Activated naive CD4-positive, alpha-beta T cell treated with anti-CD3 and anti-CD28 coated beads, Interleukin-2, amount 50 U/mL, for 72 hours (primary cell): ENCODE data around the gene CACNG7. TPM values are rescaled to one million over a fixed set of nuclear protein-coding genes. Genes with fewer than 3 reads are reported as not detected.
A peak's percentile ranks its signal among the peaks of the same experiment; 100 is the strongest.
"Not testable (repeated sequence)": the region's sequence is repeated elsewhere in the genome, so short reads cannot be mapped to it uniquely, and the experiment has no call there.

Experiments used
- ATAC-seq, 2 donors: fragments of 150-1000 bp; cut with Tn5 transposase; 2 replicates each; pipeline ENCODE4 v1.10.0; 2021; ENCODE audit warnings: mild to moderate bottlenecking in 2 of 2, moderate library complexity in 2 of 2
- DNase-seq, 2 donors: peaks; one replicate each; pipeline ENCODE4 v3.0.0; 2021 to 2022; ENCODE audit warnings: low spot score in 2 of 2
- H3K27ac Mint-ChIP-seq, 2 donors: one replicate each; pipeline ENCODE4 v1.8.0; 2022; ENCODE audit warnings: mild to moderate bottlenecking in 2 of 2, mixed read lengths in 2 of 2
- H3K36me3 Mint-ChIP-seq, 2 donors: one replicate each; pipeline ENCODE4 v1.8.0; 2022; ENCODE audit warnings: mixed read lengths in 2 of 2
- H3K9me3 Mint-ChIP-seq, 2 donors: one replicate each; pipeline ENCODE4 v1.8.0; 2022; ENCODE audit warnings: mixed read lengths in 2 of 2
- total RNA-seq, 2 donors: library from RNA; stranded (reverse); gene quantifications; one replicate each; pipeline ENCODE4 v1.2.3, GENCODE V29; 2022

The CACNG7 gene
- total RNA-seq, 2 donors from 2014 or later: not detected

GRCh38 chr19:53910170-53910518 lies 1.1 kb downstream of the CACNG7 start:
- Mint-ChIP-seq H3K27ac (no peak overlapping the region), H3K36me3 (peaks cover 0 to 23% of the 10 kb centered on the region in 2 donors), H3K9me3 (no peaks in the 10 kb centered on the region)
- DNase-seq (no peak), ATAC-seq (no peak)

- ATAC-seq (peak in 1 of 2 donors; percentile 23), DNase-seq (peak in 1 of 2 donors; percentile 33)
- peaks cover 0 to 23% of the 10 kb centered on the region in 2 donors for H3K36me3 Mint-ChIP-seq
- no peaks in the 10 kb centered on the region for H3K9me3 Mint-ChIP-seq
- H3K27ac Mint-ChIP-seq: no peak overlapping the region
These were observed 3.6 kb downstream of the CACNG7 start for GRCh38 chr19:53912653-53913052.

- H3K27ac Mint-ChIP-seq: no peak overlapping the region
- no peaks in the 10 kb centered on the region for H3K9me3 Mint-ChIP-seq
- H3K36me3 Mint-ChIP-seq: peaks cover 0 to 15% of the 10 kb centered on the region in 2 donors
- DNase-seq (no peak), ATAC-seq (no peak)
These were observed 5.9 kb downstream of the CACNG7 start for GRCh38 chr19:53915000-53915399.

GRCh38 chr19:53916004-53916403 lies 6.9 kb downstream of the CACNG7 start:
- H3K36me3 Mint-ChIP-seq: peaks cover 0 to 7% of the 10 kb centered on the region in 2 donors
- no peak overlapping the region for H3K27ac Mint-ChIP-seq
- no peak for ATAC-seq

GRCh38 chr19:53917356-53917755 lies 8.3 kb downstream of the CACNG7 start:
- no peaks in the 10 kb centered on the region for H3K9me3 Mint-ChIP-seq
- ATAC-seq (no peak), DNase-seq (no peak)
- no peak overlapping the region for H3K27ac Mint-ChIP-seq
- H3K36me3 Mint-ChIP-seq: no peaks in the 10 kb centered on the region

More at GRCh38 chr19:53916004-53916403, 6.9 kb downstream of the CACNG7 start:
- no peaks in the 10 kb centered on the region for H3K9me3 Mint-ChIP-seq
- DNase-seq: no peak

GRCh38 chr19:53927739-53928138 lies 18.7 kb downstream of the CACNG7 start:
- Mint-ChIP-seq H3K36me3 (no peaks in the 10 kb centered on the region), H3K9me3 (peaks cover 0 to 12% of the 10 kb centered on the region in 2 donors), H3K27ac (no peak overlapping the region)
- ATAC-seq: no peak
- DNase-seq: no peak

- Mint-ChIP-seq H3K9me3 (no peaks in the 10 kb centered on the region), H3K36me3 (no peaks in the 10 kb centered on the region), H3K27ac (no peak overlapping the region)
- DNase-seq: no peak
- ATAC-seq: no peak
These were observed 27.0 kb downstream of the CACNG7 start for GRCh38 chr19:53936029-53936428.

GRCh38 chr19:53942001-53942786 lies 33.1 kb downstream of the CACNG7 start:
- H3K9me3 Mint-ChIP-seq: no peaks in the 10 kb centered on the region
- DNase-seq (peak in 1 of 2 donors; percentile 18), ATAC-seq (peak in 1 of 2 donors; percentile 32)
- peaks cover 0 to 7% of the 10 kb centered on the region in 2 donors for H3K36me3 Mint-ChIP-seq
- H3K27ac Mint-ChIP-seq: no peak overlapping the region

GRCh38 chr19:53944416-53944815 lies 35.3 kb downstream of the CACNG7 start:
- DNase-seq (no peak), ATAC-seq (no peak)
- Mint-ChIP-seq H3K36me3 (peaks cover 0 to 7% of the 10 kb centered on the region in 2 donors), H3K9me3 (no peaks in the 10 kb centered on the region), H3K27ac (no peak overlapping the region)

- no peak for DNase-seq
- Mint-ChIP-seq H3K27ac (no peak overlapping the region), H3K9me3 (no peaks in the 10 kb centered on the region), H3K36me3 (peaks cover 0 to 7% of the 10 kb centered on the region in 2 donors)
- ATAC-seq: no peak
These were observed 35.9 kb downstream of the CACNG7 start for GRCh38 chr19:53944933-53945332.

GRCh38 chr19:53945441-53945840 lies 36.4 kb downstream of the CACNG7 start:
- H3K27ac Mint-ChIP-seq: no peak overlapping the region
- H3K9me3 Mint-ChIP-seq: no peaks in the 10 kb centered on the region

GRCh38 chr19:53945998-53946397 lies 36.9 kb downstream of the CACNG7 start:
- DNase-seq: no peak
- no peaks in the 10 kb centered on the region for H3K9me3 Mint-ChIP-seq
- H3K27ac Mint-ChIP-seq: no peak overlapping the region
- no peak for ATAC-seq
- H3K36me3 Mint-ChIP-seq: peaks cover 0 to 7% of the 10 kb centered on the region in 2 donors

More at GRCh38 chr19:53945441-53945840, 36.4 kb downstream of the CACNG7 start:
- H3K36me3 Mint-ChIP-seq: peaks cover 0 to 7% of the 10 kb centered on the region in 2 donors
- ATAC-seq: no peak
- no peak for DNase-seq

- DNase-seq (no peak), ATAC-seq (no peak)
- peaks cover 0 to 3% of the 10 kb centered on the region in 2 donors for H3K36me3 Mint-ChIP-seq
- no peaks in the 10 kb centered on the region for H3K9me3 Mint-ChIP-seq
- H3K27ac Mint-ChIP-seq: no peak overlapping the region
These were observed 38.5 kb downstream of the CACNG7 start for GRCh38 chr19:53947624-53948023.

- not testable (repeated sequence) for H3K9me3 Mint-ChIP-seq, H3K36me3 Mint-ChIP-seq, H3K27ac Mint-ChIP-seq, DNase-seq, ATAC-seq
These were observed 39.5 kb downstream of the CACNG7 start for GRCh38 chr19:53948611-53949010.

DNA sequence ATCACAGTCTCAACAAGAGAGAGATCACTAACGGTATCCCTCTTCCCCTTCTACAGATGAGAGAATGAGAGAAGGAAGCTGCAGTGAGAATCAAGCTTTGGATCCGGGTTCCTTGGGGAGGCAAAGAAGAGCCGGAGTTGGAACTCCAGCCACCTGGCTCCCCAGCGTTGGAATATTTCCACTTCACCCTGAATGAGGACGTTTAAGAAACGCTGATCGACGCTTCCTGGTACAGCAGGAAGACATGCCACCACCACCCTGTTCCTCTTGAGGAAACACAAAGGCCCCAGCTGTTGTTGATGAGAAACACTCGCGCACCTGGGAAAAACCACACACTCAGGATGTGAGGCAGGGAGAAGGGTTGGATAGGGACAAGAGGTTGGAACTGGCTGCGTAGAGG lies 42.4 kb downstream of the CACNG7 start:
- ATAC-seq (no peak), DNase-seq (no peak)
- H3K36me3 Mint-ChIP-seq: no peaks in the 10 kb centered on the region
- no peak overlapping the region for H3K27ac Mint-ChIP-seq
- H3K9me3 Mint-ChIP-seq: no peaks in the 10 kb centered on the region

DNA sequence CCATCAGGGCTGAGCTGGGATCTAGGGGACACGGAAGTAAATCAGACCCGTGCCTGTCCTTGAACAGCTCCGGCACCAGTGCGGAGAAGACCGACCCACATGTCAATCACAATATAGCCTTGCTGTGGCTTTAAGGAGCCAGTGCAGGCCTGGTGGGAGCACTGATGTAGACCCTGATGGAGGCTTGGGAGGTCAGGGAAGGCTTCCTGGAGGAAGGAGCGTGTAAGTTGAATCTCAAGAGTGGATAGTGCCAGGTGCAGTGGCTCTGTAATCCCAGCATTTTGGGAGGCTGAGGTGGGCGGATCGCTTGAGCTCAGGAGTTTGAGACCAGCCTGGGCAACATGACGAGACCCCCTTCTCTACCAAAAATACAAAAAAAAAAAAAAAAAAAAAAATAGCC lies 42.9 kb downstream of the CACNG7 start:
- H3K36me3 Mint-ChIP-seq: no peaks in the 10 kb centered on the region
- ATAC-seq (no peak), DNase-seq (no peak)
- no peak overlapping the region for H3K27ac Mint-ChIP-seq
- H3K9me3 Mint-ChIP-seq: no peaks in the 10 kb centered on the region

DNA sequence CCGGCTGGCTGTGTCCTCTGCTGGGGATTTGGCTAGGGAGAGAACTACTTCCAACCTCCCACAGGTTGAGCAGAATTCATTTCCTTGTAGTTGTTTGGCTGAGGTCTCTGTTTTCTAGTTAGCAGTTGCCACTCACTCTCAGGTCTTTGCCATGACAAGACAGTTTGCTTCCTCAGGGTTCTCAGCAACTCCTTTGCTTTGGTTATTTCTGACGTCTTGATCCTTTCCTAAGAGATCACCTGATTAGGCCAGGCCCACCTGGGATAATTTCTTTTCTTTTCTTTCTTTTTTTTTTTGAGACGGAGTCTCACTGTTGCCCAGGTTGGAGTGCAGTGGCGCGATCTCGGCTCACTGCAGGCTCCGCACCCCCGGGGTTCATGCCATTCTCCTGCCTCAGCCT lies 44.3 kb downstream of the CACNG7 start:
- no peaks in the 10 kb centered on the region for H3K36me3 Mint-ChIP-seq
- no peak overlapping the region for H3K27ac Mint-ChIP-seq
- ATAC-seq: no peak
- no peaks in the 10 kb centered on the region for H3K9me3 Mint-ChIP-seq
- no peak for DNase-seq
